HepG2 (cell line): ENCODE measurements around the gene SLC35B2. TPM values are rescaled to one million over a fixed set of nuclear protein-coding genes. Genes with fewer than 3 reads are reported as not detected.

Experiments used
- FOSL2 ChIP-seq: sonication (generic); formaldehyde crosslinking; IDR thresholded peaks from 2 replicates; pipeline ENCODE4 v1.4.0; 2020; ENCODE audit warnings: missing genetic modification reagents
- HOXA3 ChIP-seq: sonication (generic); formaldehyde crosslinking; IDR thresholded peaks from 2 replicates; pipeline ENCODE4 v1.5.0; 2020; ENCODE audit warnings: missing genetic modification reagents
- REXO4 ChIP-seq: sonication (generic); formaldehyde crosslinking; IDR thresholded peaks from 2 replicates; pipeline ENCODE4 v1.8.0; 2022; ENCODE audit warnings: missing genetic modification reagents, mild to moderate bottlenecking, borderline replicate concordance
- TAF15 ChIP-seq: fragments of 200-400 bp; formaldehyde crosslinking; IDR thresholded peaks from one replicate; pipeline ENCODE4 v1.6.1; 2018; ENCODE audit warnings: mild to moderate bottlenecking, low read depth, low read length; ENCODE audit not compliant: poor library complexity, severe bottlenecking
- ZNF510 ChIP-seq: sonication (generic); formaldehyde crosslinking; IDR thresholded peaks from 2 replicates; pipeline ENCODE4 v1.4.0; 2020; ENCODE audit warnings: low read depth, mild to moderate bottlenecking, missing genetic modification reagents
- ZNF562 ChIP-seq: sonication (generic); formaldehyde crosslinking; IDR thresholded peaks from 2 replicates; pipeline ENCODE4 v1.8.0; 2022; ENCODE audit warnings: missing genetic modification reagents, borderline replicate concordance
- polyA plus RNA-seq, 8 experiments: library from polyadenylated mRNA; depleted of rRNA in 3 of 8; stranded (reverse) in 7 of 8; unstranded in 1 of 8; fragments of >200 nt; fragmentation: Illumina TruSeq in 4 of 8; extraction: Trizol in 4 of 8; gene quantifications; 2 replicates each; pipeline versions ENCODE4 v1.2.1 to v1.2.3, GENCODE V29; 2011 to 2016; ENCODE audit warnings: low read depth in 4 of 8, missing spikeins in 1 of 8, mixed read lengths in 1 of 8; ENCODE audit not compliant: insufficient read depth in 1 of 8
- total RNA-seq, 5 experiments: library from RNA; depleted of rRNA; stranded (reverse); fragments of >200 nt; fragmentation: Illumina TruSeq; extraction: Trizol; gene quantifications; 2 replicates each; pipeline ENCODE4 v1.2.3, GENCODE V29; 2016; ENCODE audit warnings: low read depth in 1 of 5
- TF ChIP-seq, protein P1 (sequence below): sonication (generic); formaldehyde crosslinking; IDR thresholded peaks from one replicate; pipeline ENCODE4 v1.5.1; 2020; ENCODE audit warnings: mild to moderate bottlenecking, missing genetic modification reagents; ENCODE audit errors: not compliant biosample characterization
- TF ChIP-seq, protein P2 (sequence below): sonication (generic); formaldehyde crosslinking; IDR thresholded peaks from 2 replicates; pipeline ENCODE4 v1.4.0; 2020; ENCODE audit warnings: missing genetic modification reagents, mild to moderate bottlenecking, borderline replicate concordance
- TF ChIP-seq, protein P3 (sequence below): sonication (generic); formaldehyde crosslinking; IDR thresholded peaks from 2 replicates; pipeline ENCODE4 v1.4.0; 2020; ENCODE audit warnings: mild to moderate bottlenecking, missing genetic modification reagents
- TF ChIP-seq, protein P4 (sequence below), 2 experiments: sonication (generic) in 1 of 2; formaldehyde crosslinking in 1 of 2; IDR thresholded peaks; 2 replicates each; pipeline versions ENCODE4 v1.6.1 to v1.9.0; 2014 to 2022; ENCODE audit warnings: antibody characterized with exemption in 1 of 2, borderline replicate concordance in 1 of 2, inconsistent platforms in 1 of 2, low read depth in 1 of 2, missing genetic modification reagents in 1 of 2

The SLC35B2 gene
- total and polyA plus RNA-seq, 2 of the 13 experiments (the other 11 are each of a cell fraction or from before 2014, with no cell fraction given) = 61.1 to 148 TPM

DNA sequence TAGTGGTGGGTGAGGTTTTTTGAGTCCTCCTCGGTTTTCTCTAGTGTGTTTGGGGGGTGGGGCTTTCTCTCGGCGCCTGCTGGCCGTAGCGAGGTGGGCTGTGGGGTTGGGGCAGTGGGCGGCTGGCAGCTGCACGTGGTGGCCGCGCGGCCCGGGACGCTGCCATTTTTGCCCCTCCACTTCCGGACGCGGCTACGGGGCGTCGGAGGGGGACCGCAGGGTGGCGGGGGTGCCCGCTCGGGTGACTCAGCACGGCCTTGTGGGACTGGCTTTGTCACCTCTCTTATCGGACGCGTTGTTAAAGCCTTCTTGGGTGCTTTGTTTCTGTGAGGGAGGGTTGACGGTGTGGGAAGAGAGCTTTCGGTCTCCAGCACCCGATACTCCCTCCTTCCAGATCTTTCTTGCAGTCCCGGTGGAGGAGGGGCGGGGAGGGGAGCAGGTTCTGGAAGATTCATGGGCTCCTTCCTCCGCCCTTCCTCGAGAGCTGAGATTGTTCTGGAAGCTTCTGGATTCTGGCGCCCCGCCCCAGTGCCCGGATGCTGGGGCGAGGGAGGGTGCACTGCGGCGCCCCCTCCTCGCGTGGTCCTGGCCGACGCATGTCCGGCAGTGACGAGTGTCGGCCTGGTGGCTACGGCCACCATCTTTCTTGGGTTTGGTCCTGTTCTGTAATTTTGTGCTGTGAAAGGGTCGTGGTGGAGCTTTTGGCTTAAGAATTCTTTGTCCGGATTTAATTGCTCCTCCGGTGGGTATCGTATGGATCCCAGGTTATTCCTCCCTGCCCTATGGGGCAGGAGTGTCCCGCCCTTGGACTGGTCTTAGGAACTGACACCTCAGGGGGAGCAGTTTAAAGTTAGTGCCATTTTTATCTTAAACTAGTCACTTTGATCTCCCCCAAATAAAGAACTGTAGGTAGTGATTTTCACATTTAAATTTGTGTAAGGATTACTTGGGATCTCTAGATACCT is 9.7 kb downstream of the SLC35B2 start (continued):
- TF ChIP-seq, protein P1, sequence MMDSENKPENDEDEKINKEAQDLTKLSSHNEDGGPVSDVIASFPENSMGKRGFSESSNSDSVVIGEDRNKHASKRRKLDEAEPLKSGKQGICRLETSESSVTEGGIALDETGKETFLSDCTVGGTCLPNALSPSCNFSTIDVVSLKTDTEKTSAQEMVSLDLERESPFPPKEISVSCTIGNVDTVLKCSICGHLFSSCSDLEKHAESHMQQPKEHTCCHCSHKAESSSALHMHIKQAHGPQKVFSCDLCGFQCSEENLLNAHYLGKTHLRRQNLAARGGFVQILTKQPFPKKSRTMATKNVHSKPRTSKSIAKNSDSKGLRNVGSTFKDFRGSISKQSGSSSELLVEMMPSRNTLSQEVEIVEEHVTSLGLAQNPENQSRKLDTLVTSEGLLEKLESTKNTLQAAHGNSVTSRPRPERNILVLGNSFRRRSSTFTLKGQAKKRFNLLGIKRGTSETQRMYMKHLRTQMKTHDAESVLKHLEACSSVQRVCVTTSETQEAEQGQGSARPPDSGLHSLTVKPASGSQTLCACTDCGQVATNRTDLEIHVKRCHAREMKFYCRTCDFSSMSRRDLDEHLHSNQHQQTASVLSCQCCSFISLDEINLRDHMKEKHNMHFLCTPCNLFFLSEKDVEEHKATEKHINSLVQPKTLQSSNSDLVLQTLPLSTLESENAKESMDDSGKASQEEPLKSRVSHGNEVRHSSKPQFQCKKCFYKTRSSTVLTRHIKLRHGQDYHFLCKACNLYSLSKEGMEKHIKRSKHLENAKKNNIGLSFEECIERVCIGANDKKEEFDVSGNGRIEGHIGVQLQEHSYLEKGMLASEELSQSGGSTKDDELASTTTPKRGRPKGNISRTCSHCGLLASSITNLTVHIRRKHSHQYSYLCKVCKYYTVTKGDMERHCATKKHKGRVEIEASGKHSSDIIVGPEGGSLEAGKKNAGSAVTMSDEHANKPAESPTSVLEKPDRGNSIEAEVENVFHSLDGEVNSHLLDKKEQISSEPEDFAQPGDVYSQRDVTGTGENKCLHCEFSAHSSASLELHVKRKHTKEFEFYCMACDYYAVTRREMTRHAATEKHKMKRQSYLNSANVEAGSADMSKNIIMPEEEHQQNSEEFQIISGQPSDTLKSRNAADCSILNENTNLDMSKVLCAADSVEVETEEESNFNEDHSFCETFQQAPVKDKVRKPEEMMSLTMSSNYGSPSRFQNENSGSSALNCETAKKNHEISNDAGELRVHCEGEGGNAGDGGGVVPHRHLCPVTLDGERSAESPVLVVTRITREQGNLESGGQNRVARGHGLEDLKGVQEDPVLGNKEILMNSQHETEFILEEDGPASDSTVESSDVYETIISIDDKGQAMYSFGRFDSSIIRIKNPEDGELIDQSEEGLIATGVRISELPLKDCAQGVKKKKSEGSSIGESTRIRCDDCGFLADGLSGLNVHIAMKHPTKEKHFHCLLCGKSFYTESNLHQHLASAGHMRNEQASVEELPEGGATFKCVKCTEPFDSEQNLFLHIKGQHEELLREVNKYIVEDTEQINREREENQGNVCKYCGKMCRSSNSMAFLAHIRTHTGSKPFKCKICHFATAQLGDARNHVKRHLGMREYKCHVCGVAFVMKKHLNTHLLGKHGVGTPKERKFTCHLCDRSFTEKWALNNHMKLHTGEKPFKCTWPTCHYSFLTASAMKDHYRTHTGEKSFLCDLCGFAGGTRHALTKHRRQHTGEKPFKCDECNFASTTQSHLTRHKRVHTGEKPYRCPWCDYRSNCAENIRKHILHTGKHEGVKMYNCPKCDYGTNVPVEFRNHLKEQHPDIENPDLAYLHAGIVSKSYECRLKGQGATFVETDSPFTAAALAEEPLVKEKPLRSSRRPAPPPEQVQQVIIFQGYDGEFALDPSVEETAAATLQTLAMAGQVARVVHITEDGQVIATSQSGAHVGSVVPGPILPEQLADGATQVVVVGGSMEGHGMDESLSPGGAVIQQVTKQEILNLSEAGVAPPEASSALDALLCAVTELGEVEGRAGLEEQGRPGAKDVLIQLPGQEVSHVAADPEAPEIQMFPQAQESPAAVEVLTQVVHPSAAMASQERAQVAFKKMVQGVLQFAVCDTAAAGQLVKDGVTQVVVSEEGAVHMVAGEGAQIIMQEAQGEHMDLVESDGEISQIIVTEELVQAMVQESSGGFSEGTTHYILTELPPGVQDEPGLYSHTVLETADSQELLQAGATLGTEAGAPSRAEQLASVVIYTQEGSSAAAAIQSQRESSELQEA (CRISPR knock-in tag) = no peak
- TF ChIP-seq ZNF562 (CRISPR knock-in tag) (no peak), HOXA3 (CRISPR knock-in tag) (peak; percentile 56; the same call in 1 of the 2 replicates), REXO4 (CRISPR knock-in tag) (no peak), FOSL2 (CRISPR knock-in tag) (peak; percentile 49; the same call in 1 of the 2 replicates), TAF15 (peak; percentile 51), ZNF510 (0 out of 2 replicates have a peak, but pooled peaks have one; percentile 30)
- TF ChIP-seq, protein P2, sequence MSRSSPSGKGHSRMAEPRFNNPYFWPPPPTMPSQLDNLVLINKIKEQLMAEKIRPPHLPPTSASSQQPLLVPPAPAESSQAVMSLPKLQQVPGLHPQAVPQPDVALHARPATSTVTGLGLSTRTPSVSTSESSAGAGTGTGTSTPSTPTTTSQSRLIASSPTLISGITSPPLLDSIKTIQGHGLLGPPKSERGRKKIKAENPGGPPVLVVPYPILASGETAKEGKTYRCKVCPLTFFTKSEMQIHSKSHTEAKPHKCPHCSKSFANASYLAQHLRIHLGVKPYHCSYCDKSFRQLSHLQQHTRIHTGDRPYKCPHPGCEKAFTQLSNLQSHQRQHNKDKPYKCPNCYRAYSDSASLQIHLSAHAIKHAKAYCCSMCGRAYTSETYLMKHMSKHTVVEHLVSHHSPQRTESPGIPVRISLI (CRISPR knock-in tag) = no peak
- TF ChIP-seq, protein P3, sequence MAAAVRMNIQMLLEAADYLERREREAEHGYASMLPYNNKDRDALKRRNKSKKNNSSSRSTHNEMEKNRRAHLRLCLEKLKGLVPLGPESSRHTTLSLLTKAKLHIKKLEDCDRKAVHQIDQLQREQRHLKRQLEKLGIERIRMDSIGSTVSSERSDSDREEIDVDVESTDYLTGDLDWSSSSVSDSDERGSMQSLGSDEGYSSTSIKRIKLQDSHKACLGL (CRISPR knock-in tag) = peak; percentile 100; the same call in 1 of the 2 replicates
- TF ChIP-seq, protein P4, sequence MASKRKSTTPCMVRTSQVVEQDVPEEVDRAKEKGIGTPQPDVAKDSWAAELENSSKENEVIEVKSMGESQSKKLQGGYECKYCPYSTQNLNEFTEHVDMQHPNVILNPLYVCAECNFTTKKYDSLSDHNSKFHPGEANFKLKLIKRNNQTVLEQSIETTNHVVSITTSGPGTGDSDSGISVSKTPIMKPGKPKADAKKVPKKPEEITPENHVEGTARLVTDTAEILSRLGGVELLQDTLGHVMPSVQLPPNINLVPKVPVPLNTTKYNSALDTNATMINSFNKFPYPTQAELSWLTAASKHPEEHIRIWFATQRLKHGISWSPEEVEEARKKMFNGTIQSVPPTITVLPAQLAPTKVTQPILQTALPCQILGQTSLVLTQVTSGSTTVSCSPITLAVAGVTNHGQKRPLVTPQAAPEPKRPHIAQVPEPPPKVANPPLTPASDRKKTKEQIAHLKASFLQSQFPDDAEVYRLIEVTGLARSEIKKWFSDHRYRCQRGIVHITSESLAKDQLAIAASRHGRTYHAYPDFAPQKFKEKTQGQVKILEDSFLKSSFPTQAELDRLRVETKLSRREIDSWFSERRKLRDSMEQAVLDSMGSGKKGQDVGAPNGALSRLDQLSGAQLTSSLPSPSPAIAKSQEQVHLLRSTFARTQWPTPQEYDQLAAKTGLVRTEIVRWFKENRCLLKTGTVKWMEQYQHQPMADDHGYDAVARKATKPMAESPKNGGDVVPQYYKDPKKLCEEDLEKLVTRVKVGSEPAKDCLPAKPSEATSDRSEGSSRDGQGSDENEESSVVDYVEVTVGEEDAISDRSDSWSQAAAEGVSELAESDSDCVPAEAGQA (IDR thresholded peaks at IDR 0.05; ENCODE audit: low read depth) = 0 out of 2 replicates have a peak, but pooled peaks have one; percentile 53
- TF ChIP-seq, protein P4 (CRISPR knock-in tag; IDR thresholded peaks at IDR 0.05; ENCODE audit: borderline replicate concordance) = no peak
